AG08395 (cell line): ENCODE data around the gene TP53TG3C.
"Not testable (repeated sequence)": the region's sequence is repeated elsewhere in the genome, so short reads cannot be mapped to it uniquely, and the experiment has no call there.

Source experiments
- DNase-seq: peaks from one replicate; pipeline ENCODE4 v3.0.0; 2012; ENCODE audit warnings: mixed read lengths, low spot score

The TP53TG3C gene

GRCh38 chr16:33193926-33194325 lies at the start of gene TP53TG3C:
TP53TG3C (plus strand) TSS chr16:33194226; CDS start chr16:33194294, 68 bp downstream.
- DNase-seq = not testable (repeated sequence)
